Cardiac fibroblast (primary cell): ENCODE data around the gene GPC6.

Experiments used
- DNase-seq, 2 donors: peaks; one replicate each; pipeline versions ENCODE4 v3.0.0 to v3.0.0-alpha.2; 2010; ENCODE audit warnings: low read depth in 2 of 2
- H3K4me3 ChIP-seq, 2 donors: replicated peaks in 1 of 2; 1 replicate in 1 of 2; 2 replicates in 1 of 2; pipeline ENCODE4 v1.5.1; 2011; ENCODE audit warnings: low read depth in 2 of 2, low read length in 2 of 2, mild to moderate bottlenecking in 2 of 2, moderate library complexity in 1 of 2
- CTCF ChIP-seq: IDR thresholded peaks from one replicate; pipeline ENCODE4 v1.5.1; 2011; ENCODE audit warnings: low read depth, mild to moderate bottlenecking, low read length, inconsistent platforms

The GPC6 gene

GRCh38 chr13:93420206-93420605 is 193.6 kb downstream of the GPC6 start:
- no peak for DNase-seq
- no peak for TF ChIP-seq CTCF
- H3K4me3 ChIP-seq, result no peak overlapping the region

- TF ChIP-seq CTCF, result no peak
These were observed 194.3 kb downstream of the GPC6 start for GRCh38 chr13:93420887-93421286.

GRCh38 chr13:93422980-93423543 is 196.5 kb downstream of the GPC6 start:
- H3K4me3 ChIP-seq, result no peak overlapping the region
- DNase-seq, result no peak
- no peak for TF ChIP-seq CTCF

More at GRCh38 chr13:93420887-93421286, 194.3 kb downstream of the GPC6 start:
- DNase-seq, result no peak
- H3K4me3 ChIP-seq, result no peak overlapping the region

- TF ChIP-seq CTCF, result no peak
- H3K4me3 ChIP-seq, result no peak overlapping the region
- DNase-seq, result no peak
These were observed 198.8 kb downstream of the GPC6 start for GRCh38 chr13:93425411-93425810.

- no peak for TF ChIP-seq CTCF
- no peak for DNase-seq
- H3K4me3 ChIP-seq, result no peak overlapping the region
These were observed 203.8 kb downstream of the GPC6 start for GRCh38 chr13:93430381-93430780.

GRCh38 chr13:93435651-93436050 is 209.0 kb downstream of the GPC6 start:
- DNase-seq, result no peak
- TF ChIP-seq CTCF, result no peak
- H3K4me3 ChIP-seq, result no peak overlapping the region

- TF ChIP-seq CTCF, result no peak
- DNase-seq, result no peak
- no peak overlapping the region for H3K4me3 ChIP-seq
These were observed 210.5 kb downstream of the GPC6 start for GRCh38 chr13:93437081-93437480.
